WTC11 (cell line): ENCODE measurements around the gene VIT. TPM values are rescaled to one million over a fixed set of nuclear protein-coding genes. Genes with fewer than 3 reads are reported as not detected.

Source experiments
- ATAC-seq: fragments of 200-7000 bp; cut with Tn5 transposase; 2 replicates; pipeline ENCODE4 v1.10.0; 2021; ENCODE audit warnings: mild to moderate bottlenecking, moderate library complexity
- CTCF ChIA-PET: fragments of 300-600 bp; sonication (Branson Sonifier 250); formaldehyde crosslinking; loops from one replicate; lab custom pipeline; 2021; ENCODE audit warnings: antibody characterized with exemption; lab: Charles Lee
- POLR2A ChIA-PET: fragments of 350-600 bp; sonication (Branson Sonifier 250); formaldehyde crosslinking; loops from one replicate; lab custom pipeline; 2021; ENCODE audit warnings: antibody characterized with exemption; lab: Charles Lee
- DNase-seq: peaks from one replicate; pipeline ENCODE4 v3.0.0; 2021; ENCODE audit warnings: low spot score
- H3K27ac Mint-ChIP-seq: 2 replicates; pipeline ENCODE4 v1.8.0; 2021; ENCODE audit warnings: mixed read lengths
- H3K27me3 Mint-ChIP-seq: 2 replicates; pipeline ENCODE4 v1.8.0; 2021; ENCODE audit warnings: low read depth, mild to moderate bottlenecking, moderate library complexity, mixed read lengths
- H3K36me3 Mint-ChIP-seq: 2 replicates; pipeline ENCODE4 v1.8.0; 2021; ENCODE audit warnings: mixed read lengths
- H3K4me1 Mint-ChIP-seq: 2 replicates; pipeline ENCODE4 v1.8.0; 2022; ENCODE audit warnings: mixed read lengths
- H3K4me3 Mint-ChIP-seq: 2 replicates; pipeline ENCODE4 v1.8.0; 2021; ENCODE audit warnings: mild to moderate bottlenecking, moderate library complexity, mixed read lengths
- H3K9me3 Mint-ChIP-seq: 2 replicates; pipeline ENCODE4 v1.8.0; 2021; ENCODE audit warnings: mixed read lengths
- ELF4 ChIP-seq: sonication (generic); formaldehyde crosslinking; IDR thresholded peaks from 2 replicates; pipeline ENCODE4 v1.8.1; 2022; ENCODE audit warnings: low read depth, mild to moderate bottlenecking, moderate library complexity, missing genetic modification reagents
- ESRRA ChIP-seq: sonication (generic); formaldehyde crosslinking; IDR thresholded peaks from 2 replicates; pipeline ENCODE4 v1.8.1; 2022; ENCODE audit warnings: mild to moderate bottlenecking, missing genetic modification reagents, borderline replicate concordance
- GTF2I ChIP-seq: fragments of 250-450 bp; sonication (Bioruptor Pico); conservative IDR thresholded peaks from 2 replicates; pipeline ENCODE4 v1.4.0; 2021; ENCODE audit warnings: mild to moderate bottlenecking
- MXD4 ChIP-seq: fragments of 250-450 bp; sonication (Bioruptor Pico); IDR thresholded peaks from 2 replicates; pipeline ENCODE4 v1.8.0; 2021; ENCODE audit warnings: mild to moderate bottlenecking, moderate library complexity, borderline replicate concordance
- NFYB ChIP-seq: sonication (generic); formaldehyde crosslinking; conservative IDR thresholded peaks from 2 replicates; pipeline ENCODE4 v1.8.0; 2022; ENCODE audit warnings: low read depth, missing genetic modification reagents
- NR1H2 ChIP-seq: sonication (generic); formaldehyde crosslinking; IDR thresholded peaks from 2 replicates; pipeline ENCODE4 v1.9.0; 2021; ENCODE audit warnings: mild to moderate bottlenecking, moderate library complexity, missing genetic modification reagents
- NR2C2 ChIP-seq: sonication (generic); formaldehyde crosslinking; IDR thresholded peaks from 2 replicates; pipeline ENCODE4 v1.8.0; 2022; ENCODE audit warnings: mild to moderate bottlenecking, missing genetic modification reagents
- NR3C1 ChIP-seq: sonication (generic); formaldehyde crosslinking; conservative IDR thresholded peaks from 2 replicates; pipeline ENCODE4 v1.8.1; 2023; ENCODE audit warnings: low read depth, mild to moderate bottlenecking, missing genetic modification reagents
- PRRX2 ChIP-seq: fragments of 250-450 bp; sonication (Bioruptor Pico); IDR thresholded peaks from 2 replicates; pipeline ENCODE4 v1.8.0; 2021; ENCODE audit warnings: mild to moderate bottlenecking
- SP1 ChIP-seq: sonication (generic); formaldehyde crosslinking; conservative IDR thresholded peaks from 2 replicates; pipeline ENCODE4 v1.8.1; 2022; ENCODE audit warnings: missing genetic modification reagents
- TCF7 ChIP-seq: sonication (generic); formaldehyde crosslinking; IDR thresholded peaks from 2 replicates; pipeline ENCODE4 v1.8.0; 2022; ENCODE audit warnings: mild to moderate bottlenecking, low read depth, missing genetic modification reagents, moderate library complexity
- TP53 ChIP-seq: sonication (generic); formaldehyde crosslinking; IDR thresholded peaks from 2 replicates; pipeline ENCODE4 v1.8.1; 2023; ENCODE audit warnings: mild to moderate bottlenecking, missing genetic modification reagents
- ZNF232 ChIP-seq: sonication (generic); formaldehyde crosslinking; IDR thresholded peaks from 2 replicates; pipeline ENCODE4 v1.8.0; 2022; ENCODE audit warnings: mild to moderate bottlenecking, missing genetic modification reagents
- ZNF423 ChIP-seq: fragments of 250-450 bp; sonication (Bioruptor Pico); IDR thresholded peaks from 2 replicates; pipeline ENCODE4 v2.1.2; 2022; ENCODE audit warnings: mild to moderate bottlenecking, moderate library complexity
- total RNA-seq: library from RNA; stranded (reverse); gene quantifications from 3 replicates; pipeline ENCODE4 v1.2.3, GENCODE V29; 2021
- TF ChIP-seq, protein P1 (sequence below): sonication (generic); formaldehyde crosslinking; IDR thresholded peaks from 2 replicates; pipeline ENCODE4 v1.8.1; 2022; ENCODE audit warnings: low read depth, missing genetic modification reagents, borderline replicate concordance
- TF ChIP-seq, protein P2 (sequence below): sonication (generic); formaldehyde crosslinking; IDR thresholded peaks from 2 replicates; pipeline ENCODE4 v1.8.0; 2022; ENCODE audit warnings: mild to moderate bottlenecking, missing genetic modification reagents
- TF ChIP-seq, protein P3 (sequence below): fragments of 250-450 bp; sonication (Bioruptor Pico); IDR thresholded peaks from 2 replicates; pipeline ENCODE4 v1.8.0; 2021; ENCODE audit warnings: mild to moderate bottlenecking
- TF ChIP-seq, protein P4 (sequence below): sonication (generic); formaldehyde crosslinking; IDR thresholded peaks from 2 replicates; pipeline ENCODE4 v1.8.1; 2022; ENCODE audit warnings: missing genetic modification reagents, borderline replicate concordance
- TF ChIP-seq, protein P5 (sequence below): sonication (generic); formaldehyde crosslinking; IDR thresholded peaks from 2 replicates; pipeline ENCODE4 v1.8.1; 2022; ENCODE audit warnings: mild to moderate bottlenecking, missing genetic modification reagents, moderate library complexity, borderline replicate concordance
- TF ChIP-seq, protein P6 (sequence below): sonication (generic); formaldehyde crosslinking; IDR thresholded peaks from 2 replicates; pipeline ENCODE4 v1.8.1; 2023; ENCODE audit warnings: mild to moderate bottlenecking, missing genetic modification reagents
- TF ChIP-seq, protein P7 (sequence below): fragments of 250-450 bp; sonication (Bioruptor Pico); IDR thresholded peaks from 2 replicates; pipeline ENCODE4 v1.9.0; 2021; ENCODE audit warnings: mild to moderate bottlenecking
- TF ChIP-seq, protein P8 (sequence below): sonication (generic); formaldehyde crosslinking; conservative IDR thresholded peaks from 2 replicates; pipeline ENCODE4 v1.8.1; 2023; ENCODE audit warnings: mild to moderate bottlenecking, low read depth, missing genetic modification reagents, moderate library complexity

The VIT gene
- total RNA-seq, 1 experiment from 2014 or later, result 0.46 TPM

DNA sequence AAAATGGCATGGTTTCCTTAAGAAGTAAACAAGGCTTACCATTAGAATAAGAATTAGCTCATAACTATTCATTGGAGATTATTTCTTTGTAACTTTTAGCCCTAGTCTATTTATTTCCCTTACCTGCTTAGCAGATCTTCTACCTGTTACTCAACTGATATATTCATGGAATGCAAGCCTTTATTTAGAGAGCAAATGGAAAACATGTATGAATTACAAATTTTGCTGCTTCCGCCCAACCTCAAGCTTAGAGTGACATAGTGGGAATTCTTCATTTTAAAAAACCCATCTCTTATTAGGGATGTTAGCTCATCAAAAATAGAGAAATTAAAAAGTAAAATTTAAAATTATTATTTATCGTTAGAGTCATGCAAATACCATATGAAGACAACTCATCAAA is 158.9 kb downstream of the VIT start:
- peaks cover 14% of the 10 kb centered on the region for H3K36me3 Mint-ChIP-seq
- no peaks in the 10 kb centered on the region for H3K9me3 Mint-ChIP-seq
- DNase-seq, result no peak
- ChIA-PET CTCF (interaction anchor here (1.4 kb wide), 1 partner anchor 70 kb away, joined by 3 read pairs; no protein-coding TSS in a partner anchor), POLR2A (no interaction called here)
- H3K27ac Mint-ChIP-seq, result peak overlapping the region; percentile 37; the same call in 1 of the 2 replicates
- H3K4me1 Mint-ChIP-seq, result peaks cover 4% of the 10 kb centered on the region; the same call in 1 of the 2 replicates
- no peak for ATAC-seq
- no peak for TF ChIP-seq ZNF232 (CRISPR knock-in tag)
- TF ChIP-seq ZNF423, result no peak
- no peak for TF ChIP-seq TCF7 (CRISPR knock-in tag)
- TF ChIP-seq, protein P1, sequence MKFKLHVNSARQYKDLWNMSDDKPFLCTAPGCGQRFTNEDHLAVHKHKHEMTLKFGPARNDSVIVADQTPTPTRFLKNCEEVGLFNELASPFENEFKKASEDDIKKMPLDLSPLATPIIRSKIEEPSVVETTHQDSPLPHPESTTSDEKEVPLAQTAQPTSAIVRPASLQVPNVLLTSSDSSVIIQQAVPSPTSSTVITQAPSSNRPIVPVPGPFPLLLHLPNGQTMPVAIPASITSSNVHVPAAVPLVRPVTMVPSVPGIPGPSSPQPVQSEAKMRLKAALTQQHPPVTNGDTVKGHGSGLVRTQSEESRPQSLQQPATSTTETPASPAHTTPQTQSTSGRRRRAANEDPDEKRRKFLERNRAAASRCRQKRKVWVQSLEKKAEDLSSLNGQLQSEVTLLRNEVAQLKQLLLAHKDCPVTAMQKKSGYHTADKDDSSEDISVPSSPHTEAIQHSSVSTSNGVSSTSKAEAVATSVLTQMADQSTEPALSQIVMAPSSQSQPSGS, result no peak
- TF ChIP-seq, protein P2, sequence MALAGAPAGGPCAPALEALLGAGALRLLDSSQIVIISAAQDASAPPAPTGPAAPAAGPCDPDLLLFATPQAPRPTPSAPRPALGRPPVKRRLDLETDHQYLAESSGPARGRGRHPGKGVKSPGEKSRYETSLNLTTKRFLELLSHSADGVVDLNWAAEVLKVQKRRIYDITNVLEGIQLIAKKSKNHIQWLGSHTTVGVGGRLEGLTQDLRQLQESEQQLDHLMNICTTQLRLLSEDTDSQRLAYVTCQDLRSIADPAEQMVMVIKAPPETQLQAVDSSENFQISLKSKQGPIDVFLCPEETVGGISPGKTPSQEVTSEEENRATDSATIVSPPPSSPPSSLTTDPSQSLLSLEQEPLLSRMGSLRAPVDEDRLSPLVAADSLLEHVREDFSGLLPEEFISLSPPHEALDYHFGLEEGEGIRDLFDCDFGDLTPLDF (CRISPR knock-in tag), result no peak
- TF ChIP-seq, protein P3, sequence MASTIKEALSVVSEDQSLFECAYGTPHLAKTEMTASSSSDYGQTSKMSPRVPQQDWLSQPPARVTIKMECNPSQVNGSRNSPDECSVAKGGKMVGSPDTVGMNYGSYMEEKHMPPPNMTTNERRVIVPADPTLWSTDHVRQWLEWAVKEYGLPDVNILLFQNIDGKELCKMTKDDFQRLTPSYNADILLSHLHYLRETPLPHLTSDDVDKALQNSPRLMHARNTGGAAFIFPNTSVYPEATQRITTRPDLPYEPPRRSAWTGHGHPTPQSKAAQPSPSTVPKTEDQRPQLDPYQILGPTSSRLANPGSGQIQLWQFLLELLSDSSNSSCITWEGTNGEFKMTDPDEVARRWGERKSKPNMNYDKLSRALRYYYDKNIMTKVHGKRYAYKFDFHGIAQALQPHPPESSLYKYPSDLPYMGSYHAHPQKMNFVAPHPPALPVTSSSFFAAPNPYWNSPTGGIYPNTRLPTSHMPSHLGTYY (CRISPR knock-in tag), result no peak
- TF ChIP-seq, protein P4, sequence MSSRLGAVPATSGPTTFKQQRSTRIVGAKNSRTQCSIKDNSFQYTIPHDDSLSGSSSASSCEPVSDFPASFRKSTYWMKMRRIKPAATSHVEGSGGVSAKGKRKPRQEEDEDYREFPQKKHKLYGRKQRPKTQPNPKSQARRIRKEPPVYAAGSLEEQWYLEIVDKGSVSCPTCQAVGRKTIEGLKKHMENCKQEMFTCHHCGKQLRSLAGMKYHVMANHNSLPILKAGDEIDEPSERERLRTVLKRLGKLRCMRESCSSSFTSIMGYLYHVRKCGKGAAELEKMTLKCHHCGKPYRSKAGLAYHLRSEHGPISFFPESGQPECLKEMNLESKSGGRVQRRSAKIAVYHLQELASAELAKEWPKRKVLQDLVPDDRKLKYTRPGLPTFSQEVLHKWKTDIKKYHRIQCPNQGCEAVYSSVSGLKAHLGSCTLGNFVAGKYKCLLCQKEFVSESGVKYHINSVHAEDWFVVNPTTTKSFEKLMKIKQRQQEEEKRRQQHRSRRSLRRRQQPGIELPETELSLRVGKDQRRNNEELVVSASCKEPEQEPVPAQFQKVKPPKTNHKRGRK, result no peak
- no peak for TF ChIP-seq NFYB (CRISPR knock-in tag)
- TF ChIP-seq PRRX2 (CRISPR knock-in tag), result no peak
- TF ChIP-seq ELF4 (CRISPR knock-in tag), result no peak
- no peak for TF ChIP-seq TP53 (CRISPR knock-in tag)
- TF ChIP-seq, protein P5, sequence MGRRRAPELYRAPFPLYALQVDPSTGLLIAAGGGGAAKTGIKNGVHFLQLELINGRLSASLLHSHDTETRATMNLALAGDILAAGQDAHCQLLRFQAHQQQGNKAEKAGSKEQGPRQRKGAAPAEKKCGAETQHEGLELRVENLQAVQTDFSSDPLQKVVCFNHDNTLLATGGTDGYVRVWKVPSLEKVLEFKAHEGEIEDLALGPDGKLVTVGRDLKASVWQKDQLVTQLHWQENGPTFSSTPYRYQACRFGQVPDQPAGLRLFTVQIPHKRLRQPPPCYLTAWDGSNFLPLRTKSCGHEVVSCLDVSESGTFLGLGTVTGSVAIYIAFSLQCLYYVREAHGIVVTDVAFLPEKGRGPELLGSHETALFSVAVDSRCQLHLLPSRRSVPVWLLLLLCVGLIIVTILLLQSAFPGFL (CRISPR knock-in tag), result no peak
- TF ChIP-seq, protein P6, sequence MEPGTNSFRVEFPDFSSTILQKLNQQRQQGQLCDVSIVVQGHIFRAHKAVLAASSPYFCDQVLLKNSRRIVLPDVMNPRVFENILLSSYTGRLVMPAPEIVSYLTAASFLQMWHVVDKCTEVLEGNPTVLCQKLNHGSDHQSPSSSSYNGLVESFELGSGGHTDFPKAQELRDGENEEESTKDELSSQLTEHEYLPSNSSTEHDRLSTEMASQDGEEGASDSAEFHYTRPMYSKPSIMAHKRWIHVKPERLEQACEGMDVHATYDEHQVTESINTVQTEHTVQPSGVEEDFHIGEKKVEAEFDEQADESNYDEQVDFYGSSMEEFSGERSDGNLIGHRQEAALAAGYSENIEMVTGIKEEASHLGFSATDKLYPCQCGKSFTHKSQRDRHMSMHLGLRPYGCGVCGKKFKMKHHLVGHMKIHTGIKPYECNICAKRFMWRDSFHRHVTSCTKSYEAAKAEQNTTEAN, result no peak
- TF ChIP-seq NR2C2, result no peak
- no peak for TF ChIP-seq SP1 (CRISPR knock-in tag)
- no peak for TF ChIP-seq NR1H2 (CRISPR knock-in tag)
- no peaks in the 10 kb centered on the region for H3K27me3 Mint-ChIP-seq
- no peak overlapping the region for H3K4me3 Mint-ChIP-seq

DNA sequence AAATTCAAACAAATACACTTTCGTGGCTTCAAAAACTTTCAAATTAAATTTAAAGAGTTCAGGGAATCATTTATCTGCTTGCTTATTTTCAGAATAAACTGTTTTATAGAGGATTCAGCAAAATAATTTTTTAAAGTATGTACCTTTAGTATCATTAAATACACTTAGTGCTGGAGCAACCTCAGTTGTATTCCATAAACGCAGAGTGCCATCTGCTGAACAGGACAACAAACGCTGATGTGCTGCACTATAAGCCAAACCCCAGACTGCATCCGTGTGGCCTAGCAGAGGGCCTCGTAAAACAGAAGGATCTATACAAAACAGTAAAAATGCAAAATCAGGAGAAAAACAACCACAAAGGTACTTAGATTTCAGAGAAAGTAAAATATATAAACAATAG is 161.2 kb downstream of the VIT start:
- Mint-ChIP-seq H3K27me3 (no peaks in the 10 kb centered on the region), H3K9me3 (peaks cover 8% of the 10 kb centered on the region), H3K36me3 (peaks cover 11% of the 10 kb centered on the region), H3K27ac (no peak overlapping the region), H3K4me3 (no peak overlapping the region), H3K4me1 (peaks cover 4% of the 10 kb centered on the region; the same call in 1 of the 2 replicates)
- ATAC-seq, result no peak
- no peak for DNase-seq
- POLR2A ChIA-PET, result no interaction called here
- CTCF ChIA-PET, result no interaction called here
- no peak for TF ChIP-seq GTF2I
- TF ChIP-seq, protein P7, sequence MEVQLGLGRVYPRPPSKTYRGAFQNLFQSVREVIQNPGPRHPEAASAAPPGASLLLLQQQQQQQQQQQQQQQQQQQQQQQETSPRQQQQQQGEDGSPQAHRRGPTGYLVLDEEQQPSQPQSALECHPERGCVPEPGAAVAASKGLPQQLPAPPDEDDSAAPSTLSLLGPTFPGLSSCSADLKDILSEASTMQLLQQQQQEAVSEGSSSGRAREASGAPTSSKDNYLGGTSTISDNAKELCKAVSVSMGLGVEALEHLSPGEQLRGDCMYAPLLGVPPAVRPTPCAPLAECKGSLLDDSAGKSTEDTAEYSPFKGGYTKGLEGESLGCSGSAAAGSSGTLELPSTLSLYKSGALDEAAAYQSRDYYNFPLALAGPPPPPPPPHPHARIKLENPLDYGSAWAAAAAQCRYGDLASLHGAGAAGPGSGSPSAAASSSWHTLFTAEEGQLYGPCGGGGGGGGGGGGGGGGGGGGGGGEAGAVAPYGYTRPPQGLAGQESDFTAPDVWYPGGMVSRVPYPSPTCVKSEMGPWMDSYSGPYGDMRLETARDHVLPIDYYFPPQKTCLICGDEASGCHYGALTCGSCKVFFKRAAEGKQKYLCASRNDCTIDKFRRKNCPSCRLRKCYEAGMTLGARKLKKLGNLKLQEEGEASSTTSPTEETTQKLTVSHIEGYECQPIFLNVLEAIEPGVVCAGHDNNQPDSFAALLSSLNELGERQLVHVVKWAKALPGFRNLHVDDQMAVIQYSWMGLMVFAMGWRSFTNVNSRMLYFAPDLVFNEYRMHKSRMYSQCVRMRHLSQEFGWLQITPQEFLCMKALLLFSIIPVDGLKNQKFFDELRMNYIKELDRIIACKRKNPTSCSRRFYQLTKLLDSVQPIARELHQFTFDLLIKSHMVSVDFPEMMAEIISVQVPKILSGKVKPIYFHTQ (CRISPR knock-in tag), result no peak
- TF ChIP-seq, protein P8, sequence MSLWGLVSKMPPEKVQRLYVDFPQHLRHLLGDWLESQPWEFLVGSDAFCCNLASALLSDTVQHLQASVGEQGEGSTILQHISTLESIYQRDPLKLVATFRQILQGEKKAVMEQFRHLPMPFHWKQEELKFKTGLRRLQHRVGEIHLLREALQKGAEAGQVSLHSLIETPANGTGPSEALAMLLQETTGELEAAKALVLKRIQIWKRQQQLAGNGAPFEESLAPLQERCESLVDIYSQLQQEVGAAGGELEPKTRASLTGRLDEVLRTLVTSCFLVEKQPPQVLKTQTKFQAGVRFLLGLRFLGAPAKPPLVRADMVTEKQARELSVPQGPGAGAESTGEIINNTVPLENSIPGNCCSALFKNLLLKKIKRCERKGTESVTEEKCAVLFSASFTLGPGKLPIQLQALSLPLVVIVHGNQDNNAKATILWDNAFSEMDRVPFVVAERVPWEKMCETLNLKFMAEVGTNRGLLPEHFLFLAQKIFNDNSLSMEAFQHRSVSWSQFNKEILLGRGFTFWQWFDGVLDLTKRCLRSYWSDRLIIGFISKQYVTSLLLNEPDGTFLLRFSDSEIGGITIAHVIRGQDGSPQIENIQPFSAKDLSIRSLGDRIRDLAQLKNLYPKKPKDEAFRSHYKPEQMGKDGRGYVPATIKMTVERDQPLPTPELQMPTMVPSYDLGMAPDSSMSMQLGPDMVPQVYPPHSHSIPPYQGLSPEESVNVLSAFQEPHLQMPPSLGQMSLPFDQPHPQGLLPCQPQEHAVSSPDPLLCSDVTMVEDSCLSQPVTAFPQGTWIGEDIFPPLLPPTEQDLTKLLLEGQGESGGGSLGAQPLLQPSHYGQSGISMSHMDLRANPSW (CRISPR knock-in tag), result no peak
- TF ChIP-seq NR3C1 (CRISPR knock-in tag), result no peak
- no peak for TF ChIP-seq ESRRA (CRISPR knock-in tag)
- TF ChIP-seq MXD4 (CRISPR knock-in tag), result no peak
